H1 (cell line): Measurements from ENCODE around the gene NSFL1C. TPM values are rescaled to one million over a fixed set of nuclear protein-coding genes. Genes with fewer than 3 reads are reported as not detected.

Experiments used
- CBX8 ChIP-seq: fragments of 300-800, 300-1000 bp; sonication (generic); IDR thresholded peaks from 2 replicates; pipeline ENCODE4 v1.7.1; 2016; ENCODE audit warnings: low read depth, low read length, borderline replicate concordance
- GTF2F1 ChIP-seq: IDR thresholded peaks from 2 replicates; pipeline ENCODE4 v1.6.1; 2012; ENCODE audit warnings: low read depth, low read length, improper control_type of control experiment, borderline replicate concordance
- JUN ChIP-seq: IDR thresholded peaks from 2 replicates; pipeline ENCODE4 v1.6.1; 2011; ENCODE audit warnings: low read depth, mild to moderate bottlenecking, improper control_type of control experiment, low read length
- POU5F1 ChIP-seq: IDR thresholded peaks from 2 replicates; pipeline ENCODE4 v1.6.1; 2011; ENCODE audit warnings: low read depth, mild to moderate bottlenecking, low read length, moderate library complexity
- RBBP5 ChIP-seq: IDR thresholded peaks from 2 replicates; pipeline ENCODE4 v1.7.1; 2012; ENCODE audit warnings: low read depth, mild to moderate bottlenecking, inconsistent platforms, low read length, moderate library complexity, borderline replicate concordance
- SRF ChIP-seq: IDR thresholded peaks from 2 replicates; pipeline ENCODE4 v1.6.1; 2011; ENCODE audit warnings: mild to moderate bottlenecking, low read depth, low read length, moderate library complexity
- TCF12 ChIP-seq: IDR thresholded peaks from 2 replicates; pipeline ENCODE4 v1.6.1; 2011; ENCODE audit warnings: low read depth, mild to moderate bottlenecking, low read length
- polyA plus RNA-seq, 7 experiments: library from polyadenylated mRNA; depleted of rRNA in 3 of 7; stranded (reverse) in 5 of 7; unstranded in 2 of 7; fragments of >200 nt in 5 of 7; fragments of 200-250 nt in 2 of 7; gene quantifications; 1 replicate in 5 of 7; 2 replicates in 1 of 7; 4 replicates in 1 of 7; pipeline versions ENCODE4 v1.2.1 to v1.2.3, GENCODE V29; 2011 to 2013; ENCODE audit warnings: missing spikeins in 2 of 7, mixed read lengths in 2 of 7
- total RNA-seq: library from RNA; stranded (reverse); fragmentation: NEBNext Ultra II Directional; extraction: Animal tissue kit (Norgen Biotek cat#: 25700); gene quantifications from 2 replicates; pipeline ENCODE4 v1.2.1, GENCODE V29; 2021
- TF ChIP-seq, protein P1 (sequence below), 3 experiments: IDR thresholded peaks; 1 replicate in 2 of 3; 2 replicates in 1 of 3; pipeline versions ENCODE4 v1.5.1 to v1.6.1; 2011; ENCODE audit warnings: low read length in 3 of 3, mild to moderate bottlenecking in 3 of 3, inconsistent platforms in 2 of 3, low read depth in 1 of 3, moderate library complexity in 1 of 3; ENCODE audit not compliant: insufficient read depth in 1 of 3; ENCODE audit errors: control extremely low read depth in 1 of 3

The NSFL1C gene
- total and polyA plus RNA-seq, 2 of the 8 experiments (the other 6 are each of a cell fraction or from before 2014, with no cell fraction given), result 21.6 to 98.0 TPM

GRCh38 chr20:1466211-1467081 is at the start of gene NSFL1C (continued):
- TF ChIP-seq, protein P1, sequence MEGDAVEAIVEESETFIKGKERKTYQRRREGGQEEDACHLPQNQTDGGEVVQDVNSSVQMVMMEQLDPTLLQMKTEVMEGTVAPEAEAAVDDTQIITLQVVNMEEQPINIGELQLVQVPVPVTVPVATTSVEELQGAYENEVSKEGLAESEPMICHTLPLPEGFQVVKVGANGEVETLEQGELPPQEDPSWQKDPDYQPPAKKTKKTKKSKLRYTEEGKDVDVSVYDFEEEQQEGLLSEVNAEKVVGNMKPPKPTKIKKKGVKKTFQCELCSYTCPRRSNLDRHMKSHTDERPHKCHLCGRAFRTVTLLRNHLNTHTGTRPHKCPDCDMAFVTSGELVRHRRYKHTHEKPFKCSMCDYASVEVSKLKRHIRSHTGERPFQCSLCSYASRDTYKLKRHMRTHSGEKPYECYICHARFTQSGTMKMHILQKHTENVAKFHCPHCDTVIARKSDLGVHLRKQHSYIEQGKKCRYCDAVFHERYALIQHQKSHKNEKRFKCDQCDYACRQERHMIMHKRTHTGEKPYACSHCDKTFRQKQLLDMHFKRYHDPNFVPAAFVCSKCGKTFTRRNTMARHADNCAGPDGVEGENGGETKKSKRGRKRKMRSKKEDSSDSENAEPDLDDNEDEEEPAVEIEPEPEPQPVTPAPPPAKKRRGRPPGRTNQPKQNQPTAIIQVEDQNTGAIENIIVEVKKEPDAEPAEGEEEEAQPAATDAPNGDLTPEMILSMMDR (IDR thresholded peaks at IDR 0.05; ENCODE audit: control extremely low read depth in 1 of 3, insufficient read depth in 1 of 3, low read depth in 1 of 3, low read length in 3 of 3), result peak; percentile 83 to 94 (median 92)
- peak; percentile 89; the same call in 1 of the 2 replicates for TF ChIP-seq RBBP5
- TF ChIP-seq POU5F1, result no peak
- TF ChIP-seq TCF12, result 0 out of 2 replicates have a peak, but pooled peaks have one; percentile 27
- TF ChIP-seq GTF2F1, result peak; percentile 59; the same call in 1 of the 2 replicates
- TF ChIP-seq JUN, result no peak
- peak; percentile 55 for TF ChIP-seq SRF
- TF ChIP-seq CBX8, result no peak
